ENCODE data around the gene PATJ.

- TF ChIP-seq, protein P1, sequence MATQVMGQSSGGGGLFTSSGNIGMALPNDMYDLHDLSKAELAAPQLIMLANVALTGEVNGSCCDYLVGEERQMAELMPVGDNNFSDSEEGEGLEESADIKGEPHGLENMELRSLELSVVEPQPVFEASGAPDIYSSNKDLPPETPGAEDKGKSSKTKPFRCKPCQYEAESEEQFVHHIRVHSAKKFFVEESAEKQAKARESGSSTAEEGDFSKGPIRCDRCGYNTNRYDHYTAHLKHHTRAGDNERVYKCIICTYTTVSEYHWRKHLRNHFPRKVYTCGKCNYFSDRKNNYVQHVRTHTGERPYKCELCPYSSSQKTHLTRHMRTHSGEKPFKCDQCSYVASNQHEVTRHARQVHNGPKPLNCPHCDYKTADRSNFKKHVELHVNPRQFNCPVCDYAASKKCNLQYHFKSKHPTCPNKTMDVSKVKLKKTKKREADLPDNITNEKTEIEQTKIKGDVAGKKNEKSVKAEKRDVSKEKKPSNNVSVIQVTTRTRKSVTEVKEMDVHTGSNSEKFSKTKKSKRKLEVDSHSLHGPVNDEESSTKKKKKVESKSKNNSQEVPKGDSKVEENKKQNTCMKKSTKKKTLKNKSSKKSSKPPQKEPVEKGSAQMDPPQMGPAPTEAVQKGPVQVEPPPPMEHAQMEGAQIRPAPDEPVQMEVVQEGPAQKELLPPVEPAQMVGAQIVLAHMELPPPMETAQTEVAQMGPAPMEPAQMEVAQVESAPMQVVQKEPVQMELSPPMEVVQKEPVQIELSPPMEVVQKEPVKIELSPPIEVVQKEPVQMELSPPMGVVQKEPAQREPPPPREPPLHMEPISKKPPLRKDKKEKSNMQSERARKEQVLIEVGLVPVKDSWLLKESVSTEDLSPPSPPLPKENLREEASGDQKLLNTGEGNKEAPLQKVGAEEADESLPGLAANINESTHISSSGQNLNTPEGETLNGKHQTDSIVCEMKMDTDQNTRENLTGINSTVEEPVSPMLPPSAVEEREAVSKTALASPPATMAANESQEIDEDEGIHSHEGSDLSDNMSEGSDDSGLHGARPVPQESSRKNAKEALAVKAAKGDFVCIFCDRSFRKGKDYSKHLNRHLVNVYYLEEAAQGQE (IDR thresholded peaks at IDR 0.05; ENCODE audit: insufficient read depth in 1 of 2, low read depth in 2 of 2, low read length in 2 of 2) = no peak
- TF ChIP-seq TAF1 (IDR thresholded peaks at IDR 0.05; ENCODE audit: borderline replicate concordance, insufficient read depth, low read length) (no peak), POLR2AphosphoS5 (IDR thresholded peaks at IDR 0.05; ENCODE audit: low read depth, low read length) (no peak), SIN3A (IDR thresholded peaks at IDR 0.05; ENCODE audit: borderline replicate concordance, insufficient read depth, low read length) (no peak)
Measured at GRCh38 chr1:62107923-62108322, 365.6 kb downstream of the PATJ start.
